GM12874 (cell line): ENCODE results near the gene CIB4.

Source experiments
- TF ChIP-seq, protein P1 (sequence below): IDR thresholded peaks from 2 replicates; pipeline ENCODE4 v1.5.1; 2011; ENCODE audit warnings: low read depth, mild to moderate bottlenecking, control low read depth, low read length, moderate library complexity; ENCODE audit not compliant: insufficient read depth

CIB4 gene

DNA sequence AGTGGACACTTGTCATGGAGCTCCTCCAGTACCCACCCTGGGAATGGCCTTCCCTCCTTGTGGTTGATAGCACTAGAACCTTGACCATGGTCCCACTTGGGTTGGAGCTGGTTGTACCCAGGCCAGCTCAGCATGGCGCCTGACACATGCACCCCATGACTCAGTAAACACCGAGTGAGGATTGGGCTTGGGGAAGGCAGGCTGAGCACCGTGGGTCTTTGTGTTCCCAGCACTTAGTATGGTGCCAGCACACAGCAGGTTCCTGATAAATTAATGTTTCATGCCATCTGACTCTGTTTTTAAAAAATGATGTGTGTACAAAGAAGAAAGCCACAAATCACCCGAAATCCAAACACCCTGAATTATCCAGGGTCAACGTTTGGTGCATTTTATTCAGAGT is 69.8 kb downstream of the CIB4 start:
- TF ChIP-seq, protein P1, sequence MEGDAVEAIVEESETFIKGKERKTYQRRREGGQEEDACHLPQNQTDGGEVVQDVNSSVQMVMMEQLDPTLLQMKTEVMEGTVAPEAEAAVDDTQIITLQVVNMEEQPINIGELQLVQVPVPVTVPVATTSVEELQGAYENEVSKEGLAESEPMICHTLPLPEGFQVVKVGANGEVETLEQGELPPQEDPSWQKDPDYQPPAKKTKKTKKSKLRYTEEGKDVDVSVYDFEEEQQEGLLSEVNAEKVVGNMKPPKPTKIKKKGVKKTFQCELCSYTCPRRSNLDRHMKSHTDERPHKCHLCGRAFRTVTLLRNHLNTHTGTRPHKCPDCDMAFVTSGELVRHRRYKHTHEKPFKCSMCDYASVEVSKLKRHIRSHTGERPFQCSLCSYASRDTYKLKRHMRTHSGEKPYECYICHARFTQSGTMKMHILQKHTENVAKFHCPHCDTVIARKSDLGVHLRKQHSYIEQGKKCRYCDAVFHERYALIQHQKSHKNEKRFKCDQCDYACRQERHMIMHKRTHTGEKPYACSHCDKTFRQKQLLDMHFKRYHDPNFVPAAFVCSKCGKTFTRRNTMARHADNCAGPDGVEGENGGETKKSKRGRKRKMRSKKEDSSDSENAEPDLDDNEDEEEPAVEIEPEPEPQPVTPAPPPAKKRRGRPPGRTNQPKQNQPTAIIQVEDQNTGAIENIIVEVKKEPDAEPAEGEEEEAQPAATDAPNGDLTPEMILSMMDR: no peak

DNA sequence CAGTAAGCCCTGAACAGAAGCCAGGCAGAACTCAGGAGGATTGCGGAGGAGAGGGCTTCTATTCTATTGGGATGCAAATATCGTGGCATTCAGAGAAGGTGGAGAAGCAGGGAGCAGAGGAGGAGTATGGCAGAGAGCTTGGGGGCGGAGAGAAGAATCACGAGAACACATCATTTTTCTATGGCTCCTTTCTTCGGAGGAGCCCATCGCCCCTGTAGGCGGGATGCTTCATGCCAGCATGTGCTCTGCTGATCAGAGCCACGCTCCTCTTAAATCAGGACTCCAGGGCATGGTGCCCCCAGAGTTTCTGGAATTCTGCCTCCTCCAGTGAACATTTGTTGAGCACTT is 71.1 kb downstream of the CIB4 start:
- TF ChIP-seq, protein P1: no peak

DNA sequence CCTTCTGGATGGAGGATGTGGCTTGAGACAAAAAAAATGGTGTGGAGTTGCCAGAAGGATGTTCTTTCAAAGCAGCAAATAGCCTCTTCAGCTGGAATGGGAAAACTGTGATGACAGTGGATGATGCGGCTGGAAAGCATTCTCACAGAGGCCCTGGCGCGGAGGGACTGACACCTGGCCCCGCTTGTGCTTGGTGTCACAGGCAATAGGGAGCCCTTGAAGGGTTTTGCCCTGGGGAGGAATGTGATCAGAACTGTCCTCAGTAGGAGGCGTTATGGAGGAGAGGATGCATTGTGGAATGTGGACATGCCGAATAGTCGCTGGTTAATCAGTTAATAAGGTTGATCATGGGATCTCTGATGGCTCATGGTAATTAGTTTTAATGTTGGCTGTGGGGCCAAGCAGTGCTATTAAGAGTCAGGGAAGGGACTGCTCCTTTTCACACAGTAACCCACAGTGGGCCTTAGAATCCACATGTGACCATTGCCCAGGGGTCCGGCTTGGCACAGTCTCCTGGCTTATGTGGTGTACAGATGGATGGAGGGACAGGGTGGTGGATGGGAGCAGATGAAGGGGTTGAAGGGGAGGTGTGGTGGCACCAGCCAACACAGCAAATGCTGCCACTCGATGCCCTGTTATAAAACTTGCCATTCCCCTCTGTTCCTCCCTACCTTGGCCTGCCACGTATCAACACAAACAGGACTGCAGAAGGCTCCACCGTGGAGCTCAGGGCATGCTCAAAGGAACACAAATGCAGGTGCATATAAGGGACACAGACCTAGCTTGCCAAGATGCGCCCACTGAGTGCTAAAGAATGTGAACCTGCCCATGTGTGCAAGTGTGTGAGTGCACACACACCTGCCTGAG is 71.7 kb downstream of the CIB4 start:
- TF ChIP-seq, protein P1: no peak

DNA sequence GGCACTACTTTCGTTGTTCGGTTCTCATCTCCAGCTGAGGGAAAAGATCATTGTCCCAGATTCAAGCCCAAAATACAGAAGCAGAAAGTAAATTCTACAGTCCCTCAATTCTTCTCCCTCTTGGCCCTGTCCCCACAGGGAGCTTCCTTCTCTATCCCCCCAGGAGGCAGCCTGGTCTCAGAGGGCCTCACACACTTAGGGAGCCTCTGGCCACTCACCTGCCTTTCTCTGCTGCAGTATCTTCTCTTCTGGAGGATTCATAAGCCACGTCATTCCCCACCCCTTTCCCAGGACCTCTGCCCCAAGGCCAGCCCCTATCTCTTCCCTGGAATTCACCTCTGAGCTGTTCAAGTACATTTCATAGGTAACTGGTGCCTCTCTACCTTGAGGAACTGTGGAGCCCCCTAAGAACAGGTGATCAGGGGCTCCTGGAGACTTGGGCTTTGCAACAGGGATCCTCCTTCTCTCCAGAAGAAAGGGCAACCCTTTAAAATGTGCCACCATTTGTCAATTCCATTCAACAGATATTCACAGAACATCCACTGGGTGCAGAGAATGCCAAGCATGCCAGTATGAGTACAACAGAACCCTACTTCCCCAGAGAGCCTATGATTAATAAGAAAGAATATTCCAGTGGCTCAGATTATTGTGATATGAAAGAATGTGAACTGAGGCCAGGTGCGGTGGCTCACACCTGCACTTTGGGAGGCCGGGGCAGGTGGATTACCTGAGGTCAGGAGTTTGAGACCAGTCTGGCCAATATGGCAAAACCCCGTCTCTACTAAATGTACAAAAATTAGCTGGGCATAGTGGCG is 72.9 kb downstream of the CIB4 start:
- TF ChIP-seq, protein P1: no peak

DNA sequence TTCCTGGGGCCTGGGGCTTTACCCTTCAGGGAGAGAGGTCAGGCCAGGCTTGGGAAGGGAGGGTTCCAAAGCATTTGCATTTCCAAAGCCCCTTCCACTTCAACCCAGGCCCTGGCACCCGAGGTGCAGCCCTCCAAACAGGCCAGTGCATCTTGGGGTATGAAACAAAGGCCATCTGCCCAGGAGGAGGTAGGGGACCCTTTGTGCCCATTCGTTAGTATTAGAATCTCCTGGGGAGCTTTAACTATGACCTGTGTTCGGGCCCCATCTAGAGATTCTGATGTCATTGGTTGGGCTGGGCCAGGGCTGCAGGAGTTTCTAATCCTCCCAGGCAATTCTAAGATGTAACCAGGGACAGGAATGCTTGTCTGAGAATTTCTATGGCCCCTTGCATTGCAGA is 73.6 kb downstream of the CIB4 start:
- TF ChIP-seq, protein P1: no peak

DNA sequence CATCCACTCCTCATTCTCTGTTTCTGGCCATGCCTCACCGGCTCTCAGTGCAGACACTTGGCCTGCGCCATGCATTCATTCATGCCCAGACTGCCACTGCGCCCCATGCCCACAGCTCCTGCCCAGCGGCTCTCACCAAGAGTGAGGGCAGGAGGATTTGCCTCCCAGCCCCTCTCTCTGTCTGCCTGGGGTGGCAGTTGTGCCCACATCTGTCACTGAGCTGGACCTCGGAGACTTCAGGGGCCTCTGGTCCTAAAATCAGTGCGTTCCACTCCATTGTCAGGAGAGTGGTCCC is 75.1 kb downstream of the CIB4 start:
- TF ChIP-seq, protein P1: no peak

DNA sequence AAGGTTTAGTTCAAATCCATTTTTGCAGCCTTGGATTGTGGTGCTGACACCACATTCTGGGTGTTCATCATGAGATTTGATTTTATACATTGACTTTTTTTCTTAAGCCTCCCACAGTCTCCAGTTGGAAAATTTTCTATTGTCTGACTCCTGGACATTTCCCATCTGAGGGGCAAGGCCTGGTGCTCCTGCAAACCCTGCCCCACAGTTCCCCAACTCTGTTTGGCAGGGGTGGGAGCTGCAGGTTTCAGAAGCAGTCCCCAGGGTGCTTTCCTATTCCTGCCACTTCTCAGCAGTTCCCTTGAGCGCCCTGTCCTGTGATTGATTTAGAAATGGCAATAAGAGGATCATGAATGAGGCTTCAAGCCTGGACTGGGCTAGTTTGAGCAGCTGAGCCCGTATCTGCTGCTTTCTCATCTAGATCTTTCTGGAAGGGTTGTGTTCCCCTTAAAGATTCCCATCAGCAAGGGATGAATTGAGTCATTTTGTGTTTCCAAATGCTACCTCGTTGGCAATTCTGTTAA is 77.0 kb downstream of the CIB4 start:
- TF ChIP-seq, protein P1: no peak
